ENCODE data around the gene DPY19L3.
"Not testable (repeated sequence)": the region's sequence is repeated elsewhere in the genome, so short reads cannot be mapped to it uniquely, and the experiment has no call there.

The DPY19L3 gene

GRCh38 chr19:32397671-32398101 is 7.9 kb upstream of the DPY19L3 start:
- DNase-seq: no peak

GRCh38 chr19:32401992-32402391 is 3.6 kb upstream of the DPY19L3 start:
- no peak for DNase-seq

- no peak for DNase-seq
Observed at GRCh38 chr19:32403291-32403995, 2.1 kb upstream of the DPY19L3 start.

GRCh38 chr19:32404213-32404932 is 1.2 kb upstream of the DPY19L3 start:
- DNase-seq: no peak

GRCh38 chr19:32404933-32405430 is 588 bp upstream of the DPY19L3 start:
- peak; percentile 68 for DNase-seq

- DNase-seq: no peak
Observed at GRCh38 chr19:32406161-32407003, 812 bp downstream of the DPY19L3 start.

GRCh38 chr19:32407004-32407992 is 1.7 kb downstream of the DPY19L3 start:
- DNase-seq: no peak

- no peak for DNase-seq
Observed at GRCh38 chr19:32415246-32415645, 9.7 kb downstream of the DPY19L3 start.

GRCh38 chr19:32415669-32416068 is 10.1 kb downstream of the DPY19L3 start:
- DNase-seq: no peak

GRCh38 chr19:32416749-32417456 is 11.3 kb downstream of the DPY19L3 start:
- DNase-seq: no peak

- DNase-seq: no peak
Observed at GRCh38 chr19:32418155-32418554, 12.6 kb downstream of the DPY19L3 start.

GRCh38 chr19:32421589-32422361 is 16.2 kb downstream of the DPY19L3 start:
- DNase-seq: peak; percentile 99

GRCh38 chr19:32422435-32422834 is 16.9 kb downstream of the DPY19L3 start:
- DNase-seq: no peak

- not testable (repeated sequence) for DNase-seq
Observed at GRCh38 chr19:32423944-32424343, 18.4 kb downstream of the DPY19L3 start.

- DNase-seq: no peak
Observed at GRCh38 chr19:32427536-32427935, 22.0 kb downstream of the DPY19L3 start.

- no peak for DNase-seq
Observed at GRCh38 chr19:32436692-32437091, 31.1 kb downstream of the DPY19L3 start.

- no peak for DNase-seq
Observed at GRCh38 chr19:32437096-32437495, 31.5 kb downstream of the DPY19L3 start.

- DNase-seq: no peak
Observed at GRCh38 chr19:32438751-32439150, 33.2 kb downstream of the DPY19L3 start.

- no peak for DNase-seq
Observed at GRCh38 chr19:32442650-32443049, 37.1 kb downstream of the DPY19L3 start.

- not testable (repeated sequence) for DNase-seq
Observed at GRCh38 chr19:32447534-32447933, 42.0 kb downstream of the DPY19L3 start.

- DNase-seq: no peak
Observed at GRCh38 chr19:32448026-32448425, 42.5 kb downstream of the DPY19L3 start.
